Caco-2 (cell line): ENCODE results near the gene GRK6. TPM values are rescaled to one million over a fixed set of nuclear protein-coding genes. Genes with fewer than 3 reads are reported as not detected.

Source experiments
- BruUV-seq: library from RNA; stranded (reverse); fragments of 400-500 nt; replicated peaks from 2 replicates; lab custom pipeline; 2021; lab: Mats Ljungman, UMichigan
- CTCF ChIA-PET: fragments of 300-600 bp; sonication (Branson Sonifier 250); formaldehyde crosslinking; loops from one replicate; lab custom pipeline; 2022; ENCODE audit warnings: antibody characterized with exemption; lab: Charles Lee
- POLR2A ChIA-PET: fragments of 300-600 bp; sonication (Branson Sonifier 250); formaldehyde crosslinking; loops from one replicate; lab custom pipeline; 2022; ENCODE audit warnings: antibody characterized with exemption; lab: Charles Lee
- DNase-seq, 2 experiments: peaks; one replicate each; pipeline versions ENCODE4 v3.0.0 to v3.0.0-alpha.2; 2020 to 2022
- H3K27me3 ChIP-seq: replicated peaks from 2 replicates; pipeline ENCODE4 v1.6.0; 2011; ENCODE audit warnings: low read length; ENCODE audit not compliant: control insufficient read depth, insufficient read depth
- H3K36me3 ChIP-seq: 2 replicates; pipeline ENCODE4 v1.5.1; 2011; ENCODE audit warnings: low read length; ENCODE audit not compliant: control insufficient read depth, insufficient read depth
- H3K4me1 ChIP-seq: fragments of 250-450 bp; sonication (Bioruptor Pico); 2 replicates; pipeline ENCODE4 v1.5.1; 2020; ENCODE audit warnings: mild to moderate bottlenecking
- H3K4me3 ChIP-seq: 2 replicates; pipeline ENCODE4 v1.5.1; 2011; ENCODE audit warnings: low read depth, mild to moderate bottlenecking, control low read depth, low read length
- H3K9me3 ChIP-seq: fragments of 250-450 bp; sonication (Bioruptor Pico); 2 replicates; pipeline ENCODE4 v1.5.1; 2020; ENCODE audit warnings: mild to moderate bottlenecking, moderate library complexity
- H3K27ac Mint-ChIP-seq: one replicate; pipeline ENCODE4 v1.8.0; 2022; ENCODE audit warnings: mixed read lengths; ENCODE audit not compliant: unreplicated experiment
- H3K27me3 Mint-ChIP-seq: one replicate; pipeline ENCODE4 v1.8.0; 2022; ENCODE audit warnings: mixed read lengths; ENCODE audit not compliant: insufficient read depth, unreplicated experiment
- H3K36me3 Mint-ChIP-seq: one replicate; pipeline ENCODE4 v1.8.0; 2022; ENCODE audit warnings: mild to moderate bottlenecking, mixed read lengths; ENCODE audit not compliant: insufficient read depth, unreplicated experiment
- H3K4me1 Mint-ChIP-seq: one replicate; pipeline ENCODE4 v1.8.0; 2022; ENCODE audit warnings: low read depth, mixed read lengths; ENCODE audit not compliant: unreplicated experiment
- H3K4me3 Mint-ChIP-seq: one replicate; pipeline ENCODE4 v1.8.0; 2022; ENCODE audit warnings: mild to moderate bottlenecking, moderate library complexity, mixed read lengths; ENCODE audit not compliant: unreplicated experiment
- H3K9me3 Mint-ChIP-seq: one replicate; pipeline ENCODE4 v1.8.0; 2022; ENCODE audit warnings: mixed read lengths; ENCODE audit not compliant: unreplicated experiment
- CTCF ChIP-seq, 2 experiments: fragments of 200-600 bp in 1 of 2; IDR thresholded peaks; 1 replicate in 1 of 2; 2 replicates in 1 of 2; pipeline versions ENCODE4 v1.5.1 to v1.8.0; 2011 to 2022; ENCODE audit warnings: antibody characterized with exemption in 1 of 2, control low read depth in 1 of 2, inconsistent platforms in 1 of 2, low read depth in 1 of 2, low read length in 1 of 2, mild to moderate bottlenecking in 1 of 2, moderate library complexity in 1 of 2; ENCODE audit not compliant: insufficient read depth in 1 of 2, severe bottlenecking in 1 of 2, unreplicated experiment in 1 of 2
- intact Hi-C: fragments of 100-400 bp; cut with micrococcal nuclease; formaldehyde crosslinking; loops from one replicate; pipeline ENCODE4 v1.10.0; 2022; ENCODE audit not compliant: unreplicated experiment
- total RNA-seq: library from RNA; stranded (reverse); gene quantifications from 2 replicates; pipeline ENCODE4 v1.2.3, GENCODE V29; 2022

Gene GRK6
- total RNA-seq, 1 experiment from 2014 or later = 71.9 TPM

DNA sequence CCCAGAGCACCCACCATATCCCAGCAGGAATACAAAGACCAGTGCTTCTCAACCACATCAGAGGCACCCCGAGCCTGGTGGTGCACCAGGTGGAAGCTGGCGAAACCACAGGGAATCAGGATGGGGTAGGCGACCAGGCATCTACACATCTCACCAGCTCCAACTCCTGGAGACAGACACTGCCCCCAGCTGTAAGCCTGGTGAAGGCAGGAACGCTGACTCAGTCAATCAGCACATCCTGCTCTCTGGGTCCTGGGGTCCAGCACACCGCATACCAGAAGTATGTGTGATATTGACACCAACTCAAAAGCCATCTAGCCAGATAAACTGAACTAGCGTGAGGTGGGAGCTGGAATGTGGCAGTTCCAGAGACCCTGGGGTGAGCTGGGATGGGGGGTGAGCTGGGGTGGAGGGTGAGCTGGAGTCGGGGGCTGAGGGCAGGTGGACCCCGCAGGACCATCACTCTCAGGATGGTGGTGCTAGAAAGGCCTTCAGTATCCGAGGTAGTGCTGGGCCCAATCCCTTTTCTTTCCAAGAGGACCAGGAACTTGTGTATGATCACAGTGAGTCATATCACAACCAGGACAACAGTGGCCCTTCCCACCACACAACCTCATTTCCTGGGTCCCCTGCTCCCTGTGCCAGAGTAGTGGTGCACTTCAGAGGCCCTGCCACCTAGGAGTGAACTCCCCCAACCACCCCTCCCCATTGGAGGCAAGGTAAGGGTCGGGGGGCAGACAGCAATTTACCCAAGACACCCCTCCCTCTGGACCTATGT lies 44.5 kb downstream of the GRK6 start:
- CTCF ChIA-PET = interaction anchor here (0.9 to 3.7 kb wide), 3 partner anchors 13 to 67 kb away, joined by 3 to 19 read pairs (median 5); partner anchors contain the start of gene PDLIM7
- H3K4me3 ChIP-seq = no peak overlapping the region
- BruUV-seq = TSS peak; percentile 14

DNA sequence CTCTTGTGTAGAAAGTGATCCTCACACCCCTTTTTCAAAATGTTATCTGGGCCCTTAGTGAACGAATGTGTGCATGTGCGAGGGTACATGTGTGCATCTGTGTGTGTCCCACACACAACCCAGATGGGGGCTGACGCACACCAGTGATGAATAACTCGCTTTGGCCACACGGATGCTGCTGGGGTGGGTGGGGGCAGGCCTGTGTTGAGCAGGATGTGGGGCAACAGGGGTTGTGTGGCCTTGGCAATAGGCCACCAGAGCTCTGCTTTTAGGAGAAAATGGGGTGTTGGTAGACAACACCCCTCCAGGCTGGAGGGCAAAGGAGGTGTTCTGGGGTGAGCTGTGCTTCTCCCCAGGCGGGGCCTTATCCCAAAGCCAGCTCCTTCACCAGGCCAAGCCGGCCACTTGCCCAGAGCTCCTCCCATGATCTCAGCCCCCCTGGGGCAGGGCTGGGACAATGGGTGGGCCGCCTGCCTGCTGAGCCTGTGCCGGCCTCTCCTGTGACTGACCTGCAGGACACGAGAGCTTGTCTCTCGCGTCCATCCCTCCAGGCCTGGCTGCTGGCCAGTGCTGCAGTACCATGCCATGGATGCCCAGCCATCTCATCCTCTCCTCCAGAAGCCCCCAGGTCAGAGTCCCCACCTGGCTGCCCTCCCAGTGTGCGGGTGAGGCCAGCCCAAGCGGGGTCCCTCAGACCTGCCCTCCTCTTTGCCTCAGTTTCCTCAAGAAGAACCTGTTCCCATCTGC lies 45.3 kb downstream of the GRK6 start:
- peaks cover 36% of the 10 kb centered on the region for H3K36me3 Mint-ChIP-seq
- ChIA-PET POLR2A (interaction anchor here (0.5 to 1.4 kb wide), 5 partner anchors 14 to 46 kb away, joined by 3 to 6 read pairs (median 3); partner anchors contain the start of genes GRK6 and PDLIM7), CTCF (interaction anchor here (0.7 to 3.7 kb wide), 7 partner anchors 14 to 81 kb away, joined by 3 to 19 read pairs (median 5); partner anchors contain the start of gene PDLIM7)
- no peaks in the 10 kb centered on the region for H3K9me3 Mint-ChIP-seq
- H3K4me1 Mint-ChIP-seq = peaks cover 40% of the 10 kb centered on the region
- no TSS peak for BruUV-seq
- H3K4me1 ChIP-seq = peaks cover 45% of the 10 kb centered on the region
- H3K9me3 ChIP-seq = no peaks in the 10 kb centered on the region
- H3K27me3 Mint-ChIP-seq = no peaks in the 10 kb centered on the region
- H3K4me3 Mint-ChIP-seq = peak overlapping the region; percentile 72
- H3K27ac Mint-ChIP-seq = no peak overlapping the region
- no peak for DNase-seq
- no peak for TF ChIP-seq CTCF (IDR thresholded peaks at IDR 0.05; ENCODE audit: insufficient read depth in 1 of 2, low read depth in 1 of 2, low read length in 1 of 2, severe bottlenecking in 1 of 2, unreplicated experiment in 1 of 2)
- peaks cover 4% of the 10 kb centered on the region for H3K36me3 ChIP-seq
- intact Hi-C loops = loop anchor here (1.0 to 2.0 kb wide), 2 partner anchors 15 to 26 kb away; partner anchors contain the start of gene PDLIM7
- H3K4me3 ChIP-seq = peak overlapping the region; percentile 86
- H3K27me3 ChIP-seq = no peaks in the 10 kb centered on the region

More for the DNA sequence above, 44.5 kb downstream of the GRK6 start:
- Histone ChIP-seq H3K36me3 (peaks cover 7% of the 10 kb centered on the region), H3K27me3 (no peaks in the 10 kb centered on the region), H3K4me1 (peaks cover 45% of the 10 kb centered on the region), H3K9me3 (no peaks in the 10 kb centered on the region)
- Mint-ChIP-seq H3K27me3 (no peaks in the 10 kb centered on the region), H3K36me3 (peaks cover 44% of the 10 kb centered on the region), H3K4me1 (peaks cover 40% of the 10 kb centered on the region), H3K27ac (peak overlapping the region; percentile 86), H3K4me3 (peak overlapping the region; percentile 72), H3K9me3 (no peaks in the 10 kb centered on the region)
- TF ChIP-seq CTCF (IDR thresholded peaks at IDR 0.05; ENCODE audit: insufficient read depth in 1 of 2, low read depth in 1 of 2, low read length in 1 of 2, severe bottlenecking in 1 of 2, unreplicated experiment in 1 of 2) = no peak
- intact Hi-C loops = no loop called here
- no peak for DNase-seq
- POLR2A ChIA-PET = interaction anchor here (0.5 to 0.7 kb wide), 2 partner anchors 14 to 45 kb away, joined by 3 read pairs; partner anchors contain the start of gene GRK6
